BE2C (cell line): Measurements from ENCODE around the gene PIK3R5.

Source experiments
- DNase-seq: peaks from one replicate; pipeline ENCODE4 v3.0.0-alpha.2; 2020
- H3K27me3 ChIP-seq: fragments of 250-450 bp; sonication (Bioruptor Pico); 2 replicates; pipeline ENCODE4 v1.5.1; 2020; ENCODE audit warnings: mild to moderate bottlenecking
- H3K36me3 ChIP-seq: fragments of 250-450 bp; sonication (Bioruptor Pico); 2 replicates; pipeline ENCODE4 v1.5.1; 2020; ENCODE audit warnings: mild to moderate bottlenecking
- H3K4me1 ChIP-seq: fragments of 250-450 bp; sonication (Bioruptor Pico); 2 replicates; pipeline ENCODE4 v1.5.1; 2020
- H3K4me3 ChIP-seq: 2 replicates; pipeline ENCODE4 v1.5.1; 2011; ENCODE audit warnings: low read depth, low read length
- H3K9me3 ChIP-seq: fragments of 250-450 bp; sonication (Bioruptor Pico); 2 replicates; pipeline ENCODE4 v1.5.1; 2020
- TF ChIP-seq, protein P1 (sequence below): IDR thresholded peaks from 2 replicates; pipeline ENCODE4 v1.5.1; 2012; ENCODE audit warnings: mild to moderate bottlenecking, low read depth, low read length

Gene PIK3R5

DNA sequence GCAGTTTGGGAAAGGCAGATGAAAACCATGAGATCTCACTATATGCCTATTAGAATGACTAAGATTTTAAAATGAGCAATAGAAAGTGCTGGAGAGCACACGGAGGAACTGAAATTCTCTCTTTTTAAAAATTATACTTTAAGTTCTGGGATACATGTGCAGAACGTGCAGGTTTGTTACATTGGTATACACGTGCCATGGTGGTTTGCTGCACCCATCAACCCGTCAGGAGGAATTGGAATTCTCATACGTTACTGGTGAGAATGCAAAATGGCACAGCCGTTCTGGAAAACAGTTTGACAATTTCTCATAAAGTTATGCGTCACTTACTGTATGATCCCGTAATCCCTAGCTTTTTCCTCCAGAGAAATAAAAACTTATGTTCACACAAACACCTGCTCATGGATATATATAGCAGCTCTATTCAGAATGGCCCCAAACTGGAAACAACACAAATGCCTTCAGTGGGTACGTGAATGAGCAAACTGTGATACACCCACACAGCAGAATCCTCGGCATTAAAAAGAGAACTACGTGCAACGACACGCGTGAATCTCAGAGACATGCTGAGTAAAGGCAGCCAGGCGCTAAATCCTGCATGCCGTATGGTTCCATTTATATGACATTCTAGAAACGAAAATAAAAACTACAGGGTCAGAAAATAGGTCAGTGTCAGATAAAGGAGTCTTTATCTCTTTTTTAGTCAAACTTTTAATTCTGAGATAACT, 109.9 kb downstream of the PIK3R5 start:
- H3K4me3 ChIP-seq = no peak overlapping the region
- H3K36me3 ChIP-seq = no peaks in the 10 kb centered on the region
- no peak for DNase-seq
- TF ChIP-seq, protein P1, sequence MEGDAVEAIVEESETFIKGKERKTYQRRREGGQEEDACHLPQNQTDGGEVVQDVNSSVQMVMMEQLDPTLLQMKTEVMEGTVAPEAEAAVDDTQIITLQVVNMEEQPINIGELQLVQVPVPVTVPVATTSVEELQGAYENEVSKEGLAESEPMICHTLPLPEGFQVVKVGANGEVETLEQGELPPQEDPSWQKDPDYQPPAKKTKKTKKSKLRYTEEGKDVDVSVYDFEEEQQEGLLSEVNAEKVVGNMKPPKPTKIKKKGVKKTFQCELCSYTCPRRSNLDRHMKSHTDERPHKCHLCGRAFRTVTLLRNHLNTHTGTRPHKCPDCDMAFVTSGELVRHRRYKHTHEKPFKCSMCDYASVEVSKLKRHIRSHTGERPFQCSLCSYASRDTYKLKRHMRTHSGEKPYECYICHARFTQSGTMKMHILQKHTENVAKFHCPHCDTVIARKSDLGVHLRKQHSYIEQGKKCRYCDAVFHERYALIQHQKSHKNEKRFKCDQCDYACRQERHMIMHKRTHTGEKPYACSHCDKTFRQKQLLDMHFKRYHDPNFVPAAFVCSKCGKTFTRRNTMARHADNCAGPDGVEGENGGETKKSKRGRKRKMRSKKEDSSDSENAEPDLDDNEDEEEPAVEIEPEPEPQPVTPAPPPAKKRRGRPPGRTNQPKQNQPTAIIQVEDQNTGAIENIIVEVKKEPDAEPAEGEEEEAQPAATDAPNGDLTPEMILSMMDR = no peak
- no peaks in the 10 kb centered on the region for H3K9me3 ChIP-seq
- H3K27me3 ChIP-seq = no peaks in the 10 kb centered on the region
- H3K4me1 ChIP-seq = no peaks in the 10 kb centered on the region

DNA sequence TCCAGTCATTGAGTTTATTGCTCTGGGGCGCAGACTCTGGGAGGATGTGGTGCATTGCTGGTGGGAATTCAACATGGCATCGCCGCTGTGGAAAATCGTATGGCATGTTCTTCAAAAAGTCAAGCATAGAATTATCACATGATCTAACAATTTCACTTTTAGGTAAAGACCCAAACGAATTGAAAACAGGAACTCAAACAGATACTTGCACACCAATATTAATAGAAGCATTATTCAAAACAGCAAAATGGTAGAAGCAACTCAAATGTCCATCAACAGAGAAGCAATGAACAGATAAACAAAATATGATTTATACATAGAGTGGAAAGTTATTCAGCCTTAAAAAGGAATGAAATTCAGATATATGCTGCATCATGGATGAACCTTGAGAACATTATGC, 113.9 kb downstream of the PIK3R5 start:
- Histone ChIP-seq H3K27me3 (no peaks in the 10 kb centered on the region), H3K4me3 (no peak overlapping the region), H3K4me1 (no peaks in the 10 kb centered on the region), H3K9me3 (no peaks in the 10 kb centered on the region), H3K36me3 (no peaks in the 10 kb centered on the region)
- DNase-seq = no peak
- TF ChIP-seq, protein P1 = no peak

DNA sequence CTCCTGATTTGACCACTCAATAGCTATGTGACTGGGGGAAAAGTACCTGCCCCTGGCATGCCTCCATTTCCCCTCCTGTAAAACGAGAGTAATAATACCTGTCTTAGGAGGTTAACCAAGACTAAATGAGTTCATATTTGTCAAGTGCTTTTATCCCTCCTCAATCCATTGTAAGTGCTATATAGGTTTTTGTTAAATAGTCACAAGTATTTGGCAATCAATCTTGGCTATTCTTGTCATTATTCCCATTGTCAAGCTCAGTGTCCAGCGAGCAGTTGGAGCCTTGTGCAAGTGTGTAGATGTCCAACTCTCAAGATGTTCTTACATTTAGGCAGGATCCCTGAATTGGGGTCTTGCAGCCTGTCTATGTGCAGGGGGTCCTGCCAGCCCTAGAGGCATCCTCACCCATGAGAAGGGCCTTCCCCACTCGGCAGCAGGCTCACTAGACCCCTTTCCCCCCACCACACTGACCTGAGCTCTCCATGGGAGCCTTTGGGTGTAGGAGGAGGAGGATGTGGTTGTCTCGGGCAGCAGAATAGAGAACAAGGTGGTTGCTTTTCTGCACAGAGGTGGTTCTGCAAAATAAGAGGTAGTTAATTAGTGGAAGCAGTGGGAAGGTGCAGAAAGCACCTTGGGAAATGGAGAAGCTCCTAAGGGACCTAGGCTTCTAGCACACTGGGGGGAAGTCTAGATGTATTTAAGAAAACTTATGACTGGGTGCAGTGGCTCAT, 116.0 kb downstream of the PIK3R5 start:
- no peaks in the 10 kb centered on the region for H3K4me1 ChIP-seq
- H3K27me3 ChIP-seq = no peaks in the 10 kb centered on the region
- TF ChIP-seq, protein P1 = no peak
- no peak for DNase-seq
- no peaks in the 10 kb centered on the region for H3K9me3 ChIP-seq
- H3K36me3 ChIP-seq = no peaks in the 10 kb centered on the region
- H3K4me3 ChIP-seq = no peak overlapping the region

DNA sequence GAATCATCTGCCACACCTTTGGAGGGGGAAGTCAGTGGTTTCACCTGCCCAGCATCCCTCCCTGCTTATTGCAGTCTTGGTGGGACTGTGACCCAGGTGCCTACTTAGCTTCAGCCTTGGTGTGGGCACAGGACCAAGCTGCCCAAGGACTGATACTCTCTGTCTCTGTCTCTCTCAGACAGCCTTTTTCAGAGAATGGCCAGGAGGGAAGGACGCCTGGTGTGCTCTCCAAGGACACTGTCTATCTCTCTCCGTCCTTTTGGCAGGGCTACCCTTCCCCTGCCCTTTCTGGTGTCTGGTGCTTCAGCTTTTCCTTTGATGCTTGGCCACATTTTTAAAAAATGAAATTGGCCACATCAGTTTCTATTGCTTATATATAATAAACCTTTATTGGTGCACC, 117.6 kb downstream of the PIK3R5 start:
- TF ChIP-seq, protein P1 = no peak
- H3K36me3 ChIP-seq = no peaks in the 10 kb centered on the region
- H3K4me1 ChIP-seq = no peaks in the 10 kb centered on the region
- DNase-seq = no peak
- H3K27me3 ChIP-seq = no peaks in the 10 kb centered on the region
- no peak overlapping the region for H3K4me3 ChIP-seq
- no peaks in the 10 kb centered on the region for H3K9me3 ChIP-seq

DNA sequence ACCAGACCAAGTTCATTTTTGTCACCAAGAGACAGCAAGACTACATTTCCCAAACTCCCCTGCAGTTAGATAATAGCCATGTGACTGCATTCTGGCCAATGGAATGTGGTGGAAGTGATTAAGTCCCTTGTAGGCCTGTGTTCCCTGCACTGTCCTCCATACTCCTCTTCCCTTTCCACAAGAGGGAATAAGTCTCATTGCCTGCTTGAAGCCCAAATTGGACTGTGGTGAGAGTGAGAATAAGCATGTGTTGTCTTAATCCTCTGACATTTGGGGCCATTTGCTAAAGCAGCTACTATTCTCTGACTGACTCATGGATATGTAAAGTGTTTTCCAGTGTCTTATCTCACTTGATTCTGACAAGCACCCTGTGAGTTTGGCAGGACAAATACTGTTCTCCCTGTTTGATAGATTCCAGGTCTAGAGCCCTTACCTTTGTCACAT, 118.7 kb downstream of the PIK3R5 start:
- Histone ChIP-seq H3K4me1 (no peaks in the 10 kb centered on the region), H3K4me3 (no peak overlapping the region), H3K36me3 (no peaks in the 10 kb centered on the region), H3K9me3 (no peaks in the 10 kb centered on the region), H3K27me3 (no peaks in the 10 kb centered on the region)
- TF ChIP-seq, protein P1 = no peak
- DNase-seq = no peak
